Ishikawa (cell line): ENCODE results near the gene WDR5.

ENCODE experiments used
- CEBPB ChIP-seq: IDR thresholded peaks from 2 replicates; pipeline ENCODE4 v1.6.1; 2012
- EGR1 ChIP-seq: IDR thresholded peaks from 2 replicates; pipeline ENCODE4 v1.6.1; 2012
- MAX ChIP-seq: IDR thresholded peaks from 2 replicates; pipeline ENCODE4 v1.6.1; 2012
- NFIC ChIP-seq: IDR thresholded peaks from 2 replicates; pipeline ENCODE4 v1.6.1; 2012
- RAD21 ChIP-seq: IDR thresholded peaks from 2 replicates; pipeline ENCODE4 v1.6.1; 2012; ENCODE audit warnings: low read depth
- REST ChIP-seq: IDR thresholded peaks from 2 replicates; pipeline ENCODE4 v1.6.1; 2012; ENCODE audit warnings: low read depth, mild to moderate bottlenecking
- TEAD4 ChIP-seq: IDR thresholded peaks from 2 replicates; pipeline ENCODE4 v1.6.1; 2012
- USF1 ChIP-seq: IDR thresholded peaks from 2 replicates; pipeline ENCODE4 v1.6.1; 2012

GRCh38 chr9:134112561-134112960 lies 23.3 kb upstream of the WDR5 start:
- TF ChIP-seq NFIC (no peak), REST (no peak), MAX (no peak), RAD21 (no peak), CEBPB (no peak), EGR1 (no peak), USF1 (no peak), TEAD4 (no peak)
